ENCODE data around the gene GMDS. TPM values are rescaled to one million over a fixed set of nuclear protein-coding genes. Genes with fewer than 3 reads are reported as not detected.

Gene GMDS
- total and polyA plus RNA-seq, 2 donors (not counting 1 experiment from before 2014, with no cell fraction given), result 12.7 to 34.5 TPM

- no peaks in the 10 kb centered on the region for H3K79me2 ChIP-seq (ENCODE audit: control insufficient read depth, insufficient read depth, low read length)
- H3K27ac ChIP-seq (ENCODE audit: insufficient read depth, low read length), result no peak overlapping the region
- no peak for TF ChIP-seq EZH2 (IDR thresholded peaks at IDR 0.05; ENCODE audit: low read length, missing control alignments)
- TF ChIP-seq CTCF (conservative IDR thresholded peaks at IDR 0.05 in 1 of 2, IDR thresholded peaks at IDR 0.05 in 1 of 2; ENCODE audit: low read depth in 1 of 2, low read length in 2 of 2), result no peak
- no peaks in the 10 kb centered on the region for H3K9me3 ChIP-seq (ENCODE audit: control insufficient read depth, insufficient read depth, low read depth, low read length)
- no peaks in the 10 kb centered on the region for H3K36me3 ChIP-seq (ENCODE audit: control insufficient read depth, insufficient read depth, low read length)
- no peak for DNase-seq (ENCODE audit: low read depth in 2 of 2)
- no peak overlapping the region for H3K9ac ChIP-seq (ENCODE audit: insufficient read depth, low read length)
- H4K20me1 ChIP-seq (ENCODE audit: control insufficient read depth, extremely low read depth, insufficient read depth, low read length), result no peaks in the 10 kb centered on the region
- no peaks in the 10 kb centered on the region for H3K4me1 ChIP-seq (ENCODE audit: control insufficient read depth, extremely low read depth, insufficient read depth, low read length)
- H3K4me3 ChIP-seq (replicated peaks in 1 of 4; ENCODE audit: control extremely low read depth in 1 of 4, insufficient read depth in 1 of 4, low read depth in 3 of 4, low read length in 4 of 4), result no peak overlapping the region
- peaks cover 2% of the 10 kb centered on the region for H3K27me3 ChIP-seq (ENCODE audit: control insufficient read depth, insufficient read depth, low read length)
- no peak overlapping the region for H2AFZ ChIP-seq (ENCODE audit: low read length)
- H3K4me2 ChIP-seq (ENCODE audit: extremely low read depth, insufficient read depth, low read length), result no peak overlapping the region
Measured at GRCh38 chr6:1587977-1588376, 657.4 kb downstream of the GMDS start.

- H3K4me1 ChIP-seq (ENCODE audit: control insufficient read depth, extremely low read depth, insufficient read depth, low read length), result no peaks in the 10 kb centered on the region
- H3K27ac ChIP-seq (ENCODE audit: insufficient read depth, low read length), result no peak overlapping the region
- no peak overlapping the region for H3K9ac ChIP-seq (ENCODE audit: insufficient read depth, low read length)
- H2AFZ ChIP-seq (ENCODE audit: low read length), result no peak overlapping the region
- no peaks in the 10 kb centered on the region for H4K20me1 ChIP-seq (ENCODE audit: control insufficient read depth, extremely low read depth, insufficient read depth, low read length)
- H3K27me3 ChIP-seq (ENCODE audit: control insufficient read depth, insufficient read depth, low read length), result no peaks in the 10 kb centered on the region
- no peaks in the 10 kb centered on the region for H3K79me2 ChIP-seq (ENCODE audit: control insufficient read depth, insufficient read depth, low read length)
- no peak for TF ChIP-seq CTCF (conservative IDR thresholded peaks at IDR 0.05 in 1 of 2, IDR thresholded peaks at IDR 0.05 in 1 of 2; ENCODE audit: low read depth in 1 of 2, low read length in 2 of 2)
- no peak for TF ChIP-seq EZH2 (IDR thresholded peaks at IDR 0.05; ENCODE audit: low read length, missing control alignments)
- no peaks in the 10 kb centered on the region for H3K36me3 ChIP-seq (ENCODE audit: control insufficient read depth, insufficient read depth, low read length)
- no peak for DNase-seq (ENCODE audit: low read depth in 2 of 2)
- H3K9me3 ChIP-seq (ENCODE audit: control insufficient read depth, insufficient read depth, low read depth, low read length), result no peaks in the 10 kb centered on the region
- no peak overlapping the region for H3K4me3 ChIP-seq (replicated peaks in 1 of 4; ENCODE audit: control extremely low read depth in 1 of 4, insufficient read depth in 1 of 4, low read depth in 3 of 4, low read length in 4 of 4)
- no peak overlapping the region for H3K4me2 ChIP-seq (ENCODE audit: extremely low read depth, insufficient read depth, low read length)
Measured at GRCh38 chr6:1587546-1587945, 657.9 kb downstream of the GMDS start.

GRCh38 chr6:1586861-1587450 is 658.4 kb downstream of the GMDS start:
- Histone ChIP-seq H3K27me3 (ENCODE audit: control insufficient read depth, insufficient read depth, low read length) (no peaks in the 10 kb centered on the region), H3K4me3 (replicated peaks in 1 of 4; ENCODE audit: control extremely low read depth in 1 of 4, insufficient read depth in 1 of 4, low read depth in 3 of 4, low read length in 4 of 4) (no peak overlapping the region), H3K4me1 (ENCODE audit: control insufficient read depth, extremely low read depth, insufficient read depth, low read length) (no peaks in the 10 kb centered on the region), H3K79me2 (ENCODE audit: control insufficient read depth, insufficient read depth, low read length) (no peaks in the 10 kb centered on the region), H3K36me3 (ENCODE audit: control insufficient read depth, insufficient read depth, low read length) (no peaks in the 10 kb centered on the region), H3K9ac (ENCODE audit: insufficient read depth, low read length) (no peak overlapping the region), H4K20me1 (ENCODE audit: control insufficient read depth, extremely low read depth, insufficient read depth, low read length) (no peaks in the 10 kb centered on the region), H3K9me3 (ENCODE audit: control insufficient read depth, insufficient read depth, low read depth, low read length) (no peaks in the 10 kb centered on the region), H3K27ac (ENCODE audit: insufficient read depth, low read length) (no peak overlapping the region), H2AFZ (ENCODE audit: low read length) (no peak overlapping the region), H3K4me2 (ENCODE audit: extremely low read depth, insufficient read depth, low read length) (no peak overlapping the region)
- no peak for DNase-seq (ENCODE audit: low read depth in 2 of 2)
- TF ChIP-seq CTCF (conservative IDR thresholded peaks at IDR 0.05 in 1 of 2, IDR thresholded peaks at IDR 0.05 in 1 of 2; ENCODE audit: low read depth in 1 of 2, low read length in 2 of 2) (no peak), EZH2 (IDR thresholded peaks at IDR 0.05; ENCODE audit: low read length, missing control alignments) (no peak)

All from fibroblast of lung (primary cell).